Amygdala (tissue), 56 donors: ENCODE results near the gene SCP2D1.

Experiments used
- DNase-seq, 56 donors: peaks; one replicate each; lab custom pipeline; 2025; lab: John Stamatoyannopoulos, UW

SCP2D1 gene

DNA sequence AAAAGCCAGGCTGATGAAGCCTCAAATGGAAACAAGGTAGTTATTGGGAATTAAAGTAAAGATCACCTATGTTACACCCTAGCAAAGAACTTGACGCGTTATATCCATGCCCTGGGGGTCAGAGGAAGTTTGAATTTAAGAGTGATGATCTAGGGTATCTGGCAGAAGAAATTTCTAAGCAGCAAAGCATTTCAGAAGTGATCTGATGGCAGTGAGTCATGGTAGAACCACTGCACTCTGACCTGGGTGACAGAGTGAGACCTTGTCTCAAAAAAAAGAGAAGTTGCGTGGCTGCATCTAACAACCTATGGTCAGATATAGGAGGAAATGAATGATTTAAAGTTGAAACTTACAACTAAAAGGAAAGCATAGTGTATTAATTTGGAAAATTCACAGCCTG lies 45.2 kb downstream of the SCP2D1 start:
- DNase-seq: no peak
